Body of pancreas (tissue), 4 donors: ENCODE measurements around the gene ERBB2.

Experiments
- CTCF ChIP-seq, 7 experiments: fragments of 450-650 bp in 4 of 7; fragments of 200-600 bp in 3 of 7; sonication (generic) in 3 of 7; IDR thresholded peaks; one replicate each; pipeline ENCODE4 v1.5.1; 2016 to 2019; ENCODE audit warnings: antibody characterized with exemption in 7 of 7
- POLR2A ChIP-seq, 3 donors: fragments of 450-650 bp; IDR thresholded peaks; one replicate each; pipeline ENCODE4 v1.6.1; 2016; ENCODE audit warnings: antibody characterized with exemption in 3 of 3, mild to moderate bottlenecking in 2 of 3

- TF ChIP-seq CTCF (IDR thresholded peaks at IDR 0.05) (no peak), POLR2A (IDR thresholded peaks at IDR 0.05) (no peak)
Measured at GRCh38 chr17:39663688-39664580, 35.9 kb upstream of the ERBB2 start.
